Activated CD8-positive, alpha-beta memory T cell treated with anti-CD3 and anti-CD28 coated beads for 24 hours (primary cell): ENCODE data around the gene ADIG.
"Not testable (repeated sequence)": the region's sequence is repeated elsewhere in the genome, so short reads cannot be mapped to it uniquely, and the experiment has no call there.

Experiments used
- DNase-seq: peaks from one replicate; pipeline ENCODE4 v3.0.0-alpha.2; 2020

ADIG gene

GRCh38 chr20:38579219-38579910, 1.6 kb upstream of the ADIG start:
- no peak for DNase-seq

- no peak for DNase-seq
These were observed 1.1 kb upstream of the ADIG start for GRCh38 chr20:38579921-38580320.

- DNase-seq, result no peak
These were observed 897 bp downstream of the ADIG start for GRCh38 chr20:38581830-38582358.

GRCh38 chr20:38583306-38583705, 2.3 kb downstream of the ADIG start:
- no peak for DNase-seq

- no peak for DNase-seq
These were observed 3.2 kb downstream of the ADIG start for GRCh38 chr20:38584099-38584763.

GRCh38 chr20:38585404-38586180, 4.6 kb downstream of the ADIG start:
- no peak for DNase-seq

- DNase-seq, result no peak
These were observed 5.2 kb downstream of the ADIG start for GRCh38 chr20:38586181-38586525.

- no peak for DNase-seq
These were observed 7.3 kb downstream of the ADIG start for GRCh38 chr20:38588303-38588702.

GRCh38 chr20:38589351-38589750, 8.4 kb downstream of the ADIG start:
- no peak for DNase-seq

- DNase-seq, result no peak
These were observed 9.1 kb downstream of the ADIG start for GRCh38 chr20:38589967-38590675.

- no peak for DNase-seq
These were observed 9.9 kb downstream of the ADIG start for GRCh38 chr20:38590676-38591473.

GRCh38 chr20:38591474-38592410, 10.7 kb downstream of the ADIG start:
- DNase-seq, result no peak

GRCh38 chr20:38592411-38592790, 11.4 kb downstream of the ADIG start:
- DNase-seq, result not testable (repeated sequence)

- not testable (repeated sequence) for DNase-seq
These were observed 13.3 kb downstream of the ADIG start for GRCh38 chr20:38594281-38594680.

GRCh38 chr20:38595886-38596285, 14.9 kb downstream of the ADIG start:
- DNase-seq, result not testable (repeated sequence)

GRCh38 chr20:38599410-38599882, 18.4 kb downstream of the ADIG start:
- no peak for DNase-seq

GRCh38 chr20:38600057-38600456, 19.1 kb downstream of the ADIG start:
- no peak for DNase-seq

GRCh38 chr20:38601216-38602184, 20.5 kb downstream of the ADIG start, which contains the start of gene ARHGAP40:
ARHGAP40 (plus strand) TSS chr20:38601809.
- DNase-seq, result peak; percentile 64

- DNase-seq, result no peak
These were observed 21.2 kb downstream of the ADIG start for GRCh38 chr20:38602185-38602581.

- no peak for DNase-seq
These were observed 22.3 kb downstream of the ADIG start for GRCh38 chr20:38603286-38603685.
